Loucy (cell line): ENCODE data around the gene LRRC14B.

Experiments used
- CTCF ChIP-seq: fragments of 200-600 bp; sonication (generic); conservative IDR thresholded peaks from 2 replicates; pipeline ENCODE4 v1.5.1; 2014; ENCODE audit warnings: mild to moderate bottlenecking, antibody characterized with exemption, low read length
- EZH2phosphoT487 ChIP-seq: fragments of 200-600 bp; IDR thresholded peaks from 2 replicates; pipeline ENCODE4 v1.6.1; 2018; ENCODE audit warnings: antibody characterized with exemption, mild to moderate bottlenecking, moderate library complexity, borderline replicate concordance

GRCh38 chr5:195401-196160 lies 4.3 kb downstream of the LRRC14B start:
- TF ChIP-seq CTCF = peak; percentile 11; the same call in 1 of the 2 replicates
- no peak for TF ChIP-seq EZH2phosphoT487
